DMS114 treated with DMSO at 0.1 percent for 48 hours (cell line): ENCODE results near the gene RPS15.

Experiments
- DNase-seq: peaks from one replicate; lab custom pipeline; 2025; ENCODE audit not compliant: unreplicated experiment; lab: John Stamatoyannopoulos, UW

The RPS15 gene

GRCh38 chr19:1481893-1482360, 43.7 kb downstream of the RPS15 start:
- DNase-seq: no peak

DNA sequence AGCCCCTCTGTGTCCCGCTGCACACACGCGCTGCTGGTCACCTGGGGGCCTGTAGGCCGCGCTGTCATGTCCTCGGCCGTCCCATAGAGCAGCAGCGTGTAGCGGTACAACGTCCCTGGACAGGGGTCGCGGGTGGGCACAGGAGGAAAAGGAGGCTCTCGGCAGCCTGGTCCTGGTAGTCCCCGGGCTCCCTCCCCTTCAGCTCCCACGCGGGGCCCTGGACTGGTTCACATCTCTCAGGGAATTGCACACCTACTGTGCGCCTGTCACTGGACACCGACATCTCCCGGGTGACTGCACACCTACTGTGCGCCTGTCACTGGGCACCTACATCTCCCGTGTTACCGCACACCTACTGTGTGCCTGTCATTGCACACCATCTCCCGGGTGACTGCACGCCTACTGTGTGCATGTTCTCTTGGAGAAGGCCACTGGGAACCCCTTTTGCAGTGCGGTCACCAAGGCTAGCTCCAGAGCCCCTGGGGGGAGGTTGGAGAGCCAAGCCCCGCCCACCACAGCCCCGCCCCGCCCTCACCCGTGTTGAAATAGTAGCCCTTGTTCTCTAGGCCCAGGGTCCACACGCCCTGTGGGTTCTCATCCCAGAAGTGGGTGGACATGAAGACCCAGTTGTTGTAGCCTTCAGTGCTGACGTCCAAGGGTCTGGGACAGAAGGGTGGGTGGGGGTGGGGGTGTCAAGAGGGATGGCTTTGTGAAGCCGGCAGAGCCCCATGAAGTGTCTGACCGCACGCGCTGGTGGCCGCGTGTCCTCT, 44.4 kb downstream of the RPS15 start:
- no peak for DNase-seq

GRCh38 chr19:1483131-1483978, 45.2 kb downstream of the RPS15 start:
- DNase-seq: no peak

- DNase-seq: no peak
Observed at GRCh38 chr19:1483979-1484428, 45.8 kb downstream of the RPS15 start.

- no peak for DNase-seq
Observed at GRCh38 chr19:1486720-1487575, 48.8 kb downstream of the RPS15 start.

DNA sequence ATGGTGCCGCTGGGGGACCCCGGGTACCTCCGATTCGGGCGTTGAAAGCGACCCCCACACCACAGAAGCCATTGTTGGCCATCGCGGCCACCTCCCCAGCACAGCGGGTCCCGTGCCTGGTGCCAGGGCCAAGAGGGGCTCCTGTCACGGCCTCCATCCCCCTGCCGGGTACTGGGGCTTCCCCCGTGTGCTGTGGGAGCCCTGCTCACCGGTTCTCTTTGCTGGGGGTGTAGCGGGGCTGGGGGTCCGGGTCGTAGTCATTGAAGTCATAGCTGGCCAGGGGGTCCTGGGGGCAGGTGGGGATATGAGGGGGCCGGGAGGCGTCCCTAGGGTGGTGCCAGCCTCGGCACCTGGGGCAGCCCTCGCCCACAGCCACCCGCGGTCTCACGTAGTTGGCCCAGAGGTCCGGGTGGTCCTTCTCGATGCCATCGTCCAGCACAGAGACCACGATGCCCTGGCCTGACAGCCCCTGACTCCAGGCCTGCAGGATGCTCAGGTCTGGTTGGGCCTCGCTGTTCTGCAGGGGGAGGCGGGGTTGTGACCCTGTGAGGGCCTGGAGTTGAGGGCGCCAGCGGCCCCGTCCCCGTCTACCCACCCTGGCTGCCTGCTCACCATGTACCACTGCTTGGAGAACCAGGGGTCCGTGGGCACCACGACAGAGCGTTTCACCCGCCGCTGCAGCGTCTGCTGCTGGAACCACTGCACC, 49.5 kb downstream of the RPS15 start:
- no peak for DNase-seq

- DNase-seq: no peak
Observed at GRCh38 chr19:1488282-1488601, 50.0 kb downstream of the RPS15 start.

GRCh38 chr19:1489463-1490310, 51.5 kb downstream of the RPS15 start:
- no peak for DNase-seq
